Caco-2 (cell line): Measurements from ENCODE around the gene WWP2. TPM values are rescaled to one million over a fixed set of nuclear protein-coding genes. Genes with fewer than 3 reads are reported as not detected.

Experiments
- BruUV-seq: library from RNA; stranded (reverse); fragments of 400-500 nt; replicated peaks from 2 replicates; lab custom pipeline; 2021; lab: Mats Ljungman, UMichigan
- CTCF ChIA-PET: fragments of 300-600 bp; sonication (Branson Sonifier 250); formaldehyde crosslinking; loops from one replicate; lab custom pipeline; 2022; ENCODE audit warnings: antibody characterized with exemption; lab: Charles Lee
- POLR2A ChIA-PET: fragments of 300-600 bp; sonication (Branson Sonifier 250); formaldehyde crosslinking; loops from one replicate; lab custom pipeline; 2022; ENCODE audit warnings: antibody characterized with exemption; lab: Charles Lee
- DNase-seq, 2 experiments: peaks; one replicate each; pipeline versions ENCODE4 v3.0.0 to v3.0.0-alpha.2; 2020 to 2022
- H3K27me3 ChIP-seq: replicated peaks from 2 replicates; pipeline ENCODE4 v1.6.0; 2011; ENCODE audit warnings: low read length; ENCODE audit not compliant: control insufficient read depth, insufficient read depth
- H3K36me3 ChIP-seq: 2 replicates; pipeline ENCODE4 v1.5.1; 2011; ENCODE audit warnings: low read length; ENCODE audit not compliant: control insufficient read depth, insufficient read depth
- H3K4me1 ChIP-seq: fragments of 250-450 bp; sonication (Bioruptor Pico); 2 replicates; pipeline ENCODE4 v1.5.1; 2020; ENCODE audit warnings: mild to moderate bottlenecking
- H3K4me3 ChIP-seq: 2 replicates; pipeline ENCODE4 v1.5.1; 2011; ENCODE audit warnings: low read depth, mild to moderate bottlenecking, control low read depth, low read length
- H3K9me3 ChIP-seq: fragments of 250-450 bp; sonication (Bioruptor Pico); 2 replicates; pipeline ENCODE4 v1.5.1; 2020; ENCODE audit warnings: mild to moderate bottlenecking, moderate library complexity
- H3K27ac Mint-ChIP-seq: one replicate; pipeline ENCODE4 v1.8.0; 2022; ENCODE audit warnings: mixed read lengths; ENCODE audit not compliant: unreplicated experiment
- H3K27me3 Mint-ChIP-seq: one replicate; pipeline ENCODE4 v1.8.0; 2022; ENCODE audit warnings: mixed read lengths; ENCODE audit not compliant: insufficient read depth, unreplicated experiment
- H3K36me3 Mint-ChIP-seq: one replicate; pipeline ENCODE4 v1.8.0; 2022; ENCODE audit warnings: mild to moderate bottlenecking, mixed read lengths; ENCODE audit not compliant: insufficient read depth, unreplicated experiment
- H3K4me1 Mint-ChIP-seq: one replicate; pipeline ENCODE4 v1.8.0; 2022; ENCODE audit warnings: low read depth, mixed read lengths; ENCODE audit not compliant: unreplicated experiment
- H3K4me3 Mint-ChIP-seq: one replicate; pipeline ENCODE4 v1.8.0; 2022; ENCODE audit warnings: mild to moderate bottlenecking, moderate library complexity, mixed read lengths; ENCODE audit not compliant: unreplicated experiment
- H3K9me3 Mint-ChIP-seq: one replicate; pipeline ENCODE4 v1.8.0; 2022; ENCODE audit warnings: mixed read lengths; ENCODE audit not compliant: unreplicated experiment
- intact Hi-C: fragments of 100-400 bp; cut with micrococcal nuclease; formaldehyde crosslinking; loops from one replicate; pipeline ENCODE4 v1.10.0; 2022; ENCODE audit not compliant: unreplicated experiment
- total RNA-seq: library from RNA; stranded (reverse); gene quantifications from 2 replicates; pipeline ENCODE4 v1.2.3, GENCODE V29; 2022
- TF ChIP-seq, protein P1 (sequence below), 2 experiments: fragments of 200-600 bp in 1 of 2; IDR thresholded peaks; 1 replicate in 1 of 2; 2 replicates in 1 of 2; pipeline versions ENCODE4 v1.5.1 to v1.8.0; 2011 to 2022; ENCODE audit warnings: antibody characterized with exemption in 1 of 2, control low read depth in 1 of 2, inconsistent platforms in 1 of 2, low read depth in 1 of 2, low read length in 1 of 2, mild to moderate bottlenecking in 1 of 2, moderate library complexity in 1 of 2; ENCODE audit not compliant: insufficient read depth in 1 of 2, severe bottlenecking in 1 of 2, unreplicated experiment in 1 of 2

WWP2 gene
- total RNA-seq, 1 experiment from 2014 or later, result 39.7 TPM

DNA sequence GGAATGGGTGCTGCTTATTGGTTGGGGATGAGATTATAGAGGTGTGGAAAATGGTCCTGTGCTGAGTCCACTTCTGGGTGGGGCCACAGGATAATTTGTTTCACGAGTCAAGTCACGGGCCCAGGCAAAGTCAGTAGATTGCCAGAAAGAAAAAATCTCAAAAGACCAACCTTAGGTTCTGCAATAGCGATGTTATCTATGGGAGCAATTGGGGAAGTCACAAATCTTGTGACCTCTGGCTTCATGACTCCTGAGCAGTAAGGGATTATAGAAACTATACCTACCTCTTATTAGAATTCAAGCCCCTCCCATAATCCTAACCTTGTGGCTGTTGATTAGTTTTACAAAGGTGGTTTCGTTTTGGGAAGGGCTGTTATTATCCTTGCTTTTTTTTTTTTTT lies 31.4 kb downstream of the WWP2 start:
- no TSS peak for BruUV-seq
- CTCF ChIA-PET, result no interaction called here
- no peaks in the 10 kb centered on the region for H3K27me3 ChIP-seq
- peaks cover 9% of the 10 kb centered on the region; the same call in 1 of the 2 replicates for H3K4me1 ChIP-seq
- Mint-ChIP-seq H3K4me1 (no peaks in the 10 kb centered on the region), H3K9me3 (no peaks in the 10 kb centered on the region), H3K36me3 (peaks cover 17% of the 10 kb centered on the region), H3K27ac (no peak overlapping the region), H3K27me3 (no peaks in the 10 kb centered on the region), H3K4me3 (no peak overlapping the region)
- TF ChIP-seq, protein P1, sequence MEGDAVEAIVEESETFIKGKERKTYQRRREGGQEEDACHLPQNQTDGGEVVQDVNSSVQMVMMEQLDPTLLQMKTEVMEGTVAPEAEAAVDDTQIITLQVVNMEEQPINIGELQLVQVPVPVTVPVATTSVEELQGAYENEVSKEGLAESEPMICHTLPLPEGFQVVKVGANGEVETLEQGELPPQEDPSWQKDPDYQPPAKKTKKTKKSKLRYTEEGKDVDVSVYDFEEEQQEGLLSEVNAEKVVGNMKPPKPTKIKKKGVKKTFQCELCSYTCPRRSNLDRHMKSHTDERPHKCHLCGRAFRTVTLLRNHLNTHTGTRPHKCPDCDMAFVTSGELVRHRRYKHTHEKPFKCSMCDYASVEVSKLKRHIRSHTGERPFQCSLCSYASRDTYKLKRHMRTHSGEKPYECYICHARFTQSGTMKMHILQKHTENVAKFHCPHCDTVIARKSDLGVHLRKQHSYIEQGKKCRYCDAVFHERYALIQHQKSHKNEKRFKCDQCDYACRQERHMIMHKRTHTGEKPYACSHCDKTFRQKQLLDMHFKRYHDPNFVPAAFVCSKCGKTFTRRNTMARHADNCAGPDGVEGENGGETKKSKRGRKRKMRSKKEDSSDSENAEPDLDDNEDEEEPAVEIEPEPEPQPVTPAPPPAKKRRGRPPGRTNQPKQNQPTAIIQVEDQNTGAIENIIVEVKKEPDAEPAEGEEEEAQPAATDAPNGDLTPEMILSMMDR (IDR thresholded peaks at IDR 0.05; ENCODE audit: insufficient read depth in 1 of 2, low read depth in 1 of 2, low read length in 1 of 2, severe bottlenecking in 1 of 2, unreplicated experiment in 1 of 2), result no peak
- DNase-seq, result no peak
- POLR2A ChIA-PET, result no interaction called here
- H3K36me3 ChIP-seq, result no peaks in the 10 kb centered on the region; the same call in none of the 2 replicates
- intact Hi-C loops, result no loop called here
- no peaks in the 10 kb centered on the region for H3K9me3 ChIP-seq
- H3K4me3 ChIP-seq, result no peak overlapping the region

DNA sequence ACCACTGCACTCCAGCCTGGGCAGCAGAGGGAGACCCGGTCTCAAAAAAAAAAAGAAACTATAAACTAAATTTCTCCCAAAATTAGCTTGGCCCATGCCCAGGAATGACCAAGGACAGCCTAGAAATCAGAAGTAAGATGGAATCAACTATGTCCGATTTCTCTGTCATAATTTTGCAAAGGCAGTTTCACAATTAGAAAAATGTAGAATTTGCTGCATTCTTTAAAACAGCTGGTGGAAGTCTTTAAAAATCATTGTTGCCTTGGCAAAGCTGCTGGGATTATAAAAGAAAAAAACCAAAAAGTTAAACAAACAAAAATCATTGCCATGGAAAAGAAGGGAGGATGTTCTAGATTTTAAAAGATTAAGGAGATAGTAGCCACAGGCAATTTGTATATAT lies 32.4 kb downstream of the WWP2 start:
- ChIA-PET CTCF (interaction anchor here (3.6 kb wide), 1 partner anchor 136 kb away, joined by 22 read pairs; no protein-coding TSS in a partner anchor), POLR2A (no interaction called here)
- no TSS peak for BruUV-seq
- H3K36me3 ChIP-seq, result no peaks in the 10 kb centered on the region; the same call in none of the 2 replicates
- TF ChIP-seq, protein P1 (IDR thresholded peaks at IDR 0.05; ENCODE audit: insufficient read depth in 1 of 2, low read depth in 1 of 2, low read length in 1 of 2, severe bottlenecking in 1 of 2, unreplicated experiment in 1 of 2), result no peak
- H3K4me3 ChIP-seq, result no peak overlapping the region
- H3K4me1 ChIP-seq, result peaks cover 9% of the 10 kb centered on the region; the same call in 1 of the 2 replicates
- H3K27me3 ChIP-seq, result no peaks in the 10 kb centered on the region
- Mint-ChIP-seq H3K27ac (no peak overlapping the region), H3K4me3 (no peak overlapping the region), H3K4me1 (no peaks in the 10 kb centered on the region), H3K36me3 (peaks cover 9% of the 10 kb centered on the region), H3K27me3 (no peaks in the 10 kb centered on the region), H3K9me3 (no peaks in the 10 kb centered on the region)
- intact Hi-C loops, result no loop called here
- H3K9me3 ChIP-seq, result no peaks in the 10 kb centered on the region
- DNase-seq, result no peak

DNA sequence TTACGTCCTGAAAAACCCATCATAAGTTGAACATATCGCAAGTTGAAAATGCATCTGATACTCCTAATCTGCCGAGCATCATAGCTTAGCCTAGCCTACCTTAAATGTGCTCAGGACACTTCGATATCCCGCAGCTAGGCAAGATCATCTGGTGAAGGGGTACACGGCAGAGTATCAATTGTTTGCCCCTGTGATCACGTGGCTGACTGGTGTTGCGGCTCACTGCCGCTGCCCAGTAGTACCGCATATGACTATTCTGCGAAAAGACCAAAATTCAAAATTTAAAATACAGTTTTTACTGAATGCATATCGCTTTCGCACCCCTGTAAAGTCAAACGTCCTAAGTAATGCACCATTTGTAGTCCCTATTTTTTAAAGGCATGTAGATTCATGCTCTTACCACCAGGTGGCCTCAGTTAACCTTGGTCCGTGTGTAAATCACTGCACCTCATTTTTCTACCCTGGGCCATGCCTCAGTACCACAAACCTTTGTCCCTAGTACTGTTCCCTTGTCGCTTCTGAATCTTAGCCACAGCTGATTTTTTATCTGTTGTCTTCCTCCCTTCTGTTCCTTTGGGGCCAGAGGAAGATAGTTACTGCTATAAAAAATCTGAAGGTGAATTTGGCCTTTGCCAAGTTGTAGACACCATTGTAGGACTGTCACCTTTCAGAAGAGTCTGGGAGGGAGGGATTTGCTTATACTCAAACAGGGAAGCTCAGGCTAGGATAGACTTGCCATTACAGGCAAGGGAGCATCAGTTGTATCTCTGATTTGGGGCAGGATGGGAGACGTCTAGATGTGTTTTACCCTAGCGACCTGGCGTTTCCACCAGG lies 34.4 kb downstream of the WWP2 start:
- TF ChIP-seq, protein P1 (IDR thresholded peaks at IDR 0.05; ENCODE audit: insufficient read depth in 1 of 2, low read depth in 1 of 2, low read length in 1 of 2, severe bottlenecking in 1 of 2, unreplicated experiment in 1 of 2), result peak; percentile 86 to 93
- peaks cover 5% of the 10 kb centered on the region for H3K36me3 Mint-ChIP-seq

More for the DNA sequence above, 34.4 kb downstream of the WWP2 start:
- BruUV-seq, result no TSS peak
- CTCF ChIA-PET, result interaction anchor here (1.1 to 3.6 kb wide), 3 partner anchors 19 to 141 kb away, joined by 4 to 22 read pairs (median 4); no protein-coding TSS in a partner anchor
- no peak overlapping the region for H3K4me3 Mint-ChIP-seq
- Histone ChIP-seq H3K36me3 (no peaks in the 10 kb centered on the region; the same call in none of the 2 replicates), H3K4me1 (no peaks in the 10 kb centered on the region), H3K4me3 (no peak overlapping the region), H3K27me3 (no peaks in the 10 kb centered on the region), H3K9me3 (no peaks in the 10 kb centered on the region)
- H3K27me3 Mint-ChIP-seq, result no peaks in the 10 kb centered on the region
- intact Hi-C loops, result loop anchor here (1.0 kb wide), 3 partner anchors 63 to 141 kb away; no protein-coding TSS in a partner anchor
- H3K27ac Mint-ChIP-seq, result no peak overlapping the region
- DNase-seq, result peak; percentile 50 to 63
- POLR2A ChIA-PET, result no interaction called here
- no peaks in the 10 kb centered on the region for H3K9me3 Mint-ChIP-seq
- no peaks in the 10 kb centered on the region for H3K4me1 Mint-ChIP-seq
